ENCODE results near the gene LRRC46. TPM values are rescaled to one million over a fixed set of nuclear protein-coding genes. Genes with fewer than 3 reads are reported as not detected.
A peak's percentile ranks its signal among the peaks of the same experiment; 100 is the strongest.

Gene LRRC46
- polyA plus RNA-seq, 1 donor: 2.8 TPM

GRCh38 chr17:47808830-47809480, 22.5 kb upstream of the LRRC46 start:
- no peak for DNase-seq

- no peak for DNase-seq
These were observed 21.2 kb upstream of the LRRC46 start for GRCh38 chr17:47810200-47810821.

- no peak for DNase-seq
These were observed 20.4 kb upstream of the LRRC46 start for GRCh38 chr17:47810901-47811635.

- no peak for DNase-seq
These were observed 19.8 kb upstream of the LRRC46 start for GRCh38 chr17:47811709-47812108.

- no peak for DNase-seq
These were observed 19.1 kb upstream of the LRRC46 start for GRCh38 chr17:47812146-47812920.

- DNase-seq: no peak
These were observed 18.4 kb upstream of the LRRC46 start for GRCh38 chr17:47813077-47813476.

- DNase-seq: no peak
These were observed 17.9 kb upstream of the LRRC46 start for GRCh38 chr17:47813512-47814031.

- DNase-seq: no peak
These were observed 16.2 kb upstream of the LRRC46 start for GRCh38 chr17:47815106-47815918.

GRCh38 chr17:47816111-47816735, 15.2 kb upstream of the LRRC46 start:
- DNase-seq: no peak

- DNase-seq: no peak
These were observed 14.5 kb upstream of the LRRC46 start for GRCh38 chr17:47816947-47817346.

- DNase-seq: no peak
These were observed 13.3 kb upstream of the LRRC46 start for GRCh38 chr17:47818002-47818695.

- DNase-seq: no peak
These were observed 12.0 kb upstream of the LRRC46 start for GRCh38 chr17:47819475-47819874.

- DNase-seq: no peak
These were observed 11.3 kb upstream of the LRRC46 start for GRCh38 chr17:47820033-47820789.

GRCh38 chr17:47821031-47821423, 10.4 kb upstream of the LRRC46 start:
- DNase-seq: no peak

GRCh38 chr17:47821424-47822391, 9.8 kb upstream of the LRRC46 start, which contains the start of gene OSBPL7:
TSS of gene OSBPL7 (minus strand) at chr17:47821794. CDS start at chr17:47820278, 1,516 bp downstream.
- DNase-seq: peak; percentile 67

- no peak for DNase-seq
These were observed 8.7 kb upstream of the LRRC46 start for GRCh38 chr17:47822785-47823184.

- no peak for DNase-seq
These were observed 8.0 kb upstream of the LRRC46 start for GRCh38 chr17:47823519-47823918.

GRCh38 chr17:47829870-47830269, 1.6 kb upstream of the LRRC46 start:
- no peak for DNase-seq
